GM12872 (cell line): ENCODE measurements around the gene VEZF1.

Experiments used
- CTCF ChIP-seq: IDR thresholded peaks from 3 replicates; pipeline ENCODE4 v1.5.1; 2011; ENCODE audit warnings: low read depth, mild to moderate bottlenecking, low read length, moderate library complexity; ENCODE audit not compliant: insufficient read depth

The VEZF1 gene

GRCh38 chr17:57994436-57994835, 6.4 kb upstream of the VEZF1 start:
- TF ChIP-seq CTCF: no peak

- TF ChIP-seq CTCF: no peak
Measured at GRCh38 chr17:57993471-57994365, 5.7 kb upstream of the VEZF1 start.

- TF ChIP-seq CTCF: no peak
Measured at GRCh38 chr17:57991537-57991936, 3.5 kb upstream of the VEZF1 start.

GRCh38 chr17:57990037-57990436, 2.0 kb upstream of the VEZF1 start:
- TF ChIP-seq CTCF: no peak

- TF ChIP-seq CTCF: no peak
Measured at GRCh38 chr17:57988301-57989250, 522 bp upstream of the VEZF1 start.

- no peak for TF ChIP-seq CTCF
Measured at GRCh38 chr17:57986841-57987580, 1.0 kb downstream of the VEZF1 start.

- TF ChIP-seq CTCF: no peak
Measured at GRCh38 chr17:57985675-57985974, 2.4 kb downstream of the VEZF1 start.
